NT2/D1 (cell line): ENCODE measurements around the gene CPSF3.

ENCODE experiments used
- SUZ12 ChIP-seq: IDR thresholded peaks from 2 replicates; pipeline ENCODE4 v1.6.1; 2011; ENCODE audit not compliant: insufficient read length, insufficient read depth; ENCODE audit errors: extremely low read depth
- ZNF274 ChIP-seq: IDR thresholded peaks from 2 replicates; pipeline ENCODE4 v1.6.1; 2011; ENCODE audit warnings: mild to moderate bottlenecking, low read depth, low read length

GRCh38 chr2:9443526-9443925 lies 20.1 kb downstream of the CPSF3 start:
- TF ChIP-seq SUZ12: no peak
- no peak for TF ChIP-seq ZNF274
